Measurements from ENCODE around the gene CHN2.

CHN2 gene

DNA sequence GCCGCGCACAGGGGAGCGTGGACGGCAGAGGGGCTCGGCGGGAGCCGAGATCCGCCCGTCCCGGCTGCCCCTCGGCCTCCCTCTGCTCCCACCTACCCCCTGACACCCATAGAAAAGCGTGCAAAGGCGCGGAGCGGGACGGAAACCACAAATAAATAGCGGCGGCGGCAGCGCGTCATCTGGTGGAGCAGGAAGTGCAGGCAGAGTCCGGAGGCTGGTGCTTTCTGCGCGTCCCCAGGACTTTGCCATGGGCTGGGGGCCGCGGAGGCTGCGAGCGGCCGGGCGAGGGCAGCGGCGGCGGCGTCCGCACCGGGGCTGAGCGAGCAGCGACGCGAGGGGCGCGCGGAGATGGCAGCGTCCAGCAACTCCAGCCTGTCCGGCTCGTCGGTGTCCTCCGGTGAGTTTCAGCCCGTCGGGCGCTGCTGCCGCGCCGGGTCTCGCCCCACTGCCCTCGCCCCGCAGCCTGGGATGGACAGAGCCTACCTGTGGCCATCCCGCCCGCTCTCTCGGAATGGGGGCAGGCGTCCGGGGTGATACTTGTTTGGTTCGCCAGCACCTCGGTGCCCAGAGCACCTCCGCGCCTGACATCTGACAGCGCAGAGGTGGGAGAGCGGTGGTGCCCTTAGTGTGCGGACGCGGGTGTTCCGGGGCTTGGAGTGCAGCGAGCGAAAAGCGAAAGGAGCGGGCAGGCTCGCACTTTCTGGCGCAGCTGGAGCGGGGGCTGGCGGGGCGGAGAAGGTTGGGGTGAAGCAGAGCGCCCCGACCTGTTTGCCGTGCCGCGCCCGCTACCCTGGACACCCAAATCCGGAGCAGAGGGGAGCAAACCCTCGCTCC is at the start of gene CHN2:
CHN2 (plus strand) TSS at position 182 of the 834 bp plus-strand sequence.
- peak; percentile 57 for DNase-seq

DNA sequence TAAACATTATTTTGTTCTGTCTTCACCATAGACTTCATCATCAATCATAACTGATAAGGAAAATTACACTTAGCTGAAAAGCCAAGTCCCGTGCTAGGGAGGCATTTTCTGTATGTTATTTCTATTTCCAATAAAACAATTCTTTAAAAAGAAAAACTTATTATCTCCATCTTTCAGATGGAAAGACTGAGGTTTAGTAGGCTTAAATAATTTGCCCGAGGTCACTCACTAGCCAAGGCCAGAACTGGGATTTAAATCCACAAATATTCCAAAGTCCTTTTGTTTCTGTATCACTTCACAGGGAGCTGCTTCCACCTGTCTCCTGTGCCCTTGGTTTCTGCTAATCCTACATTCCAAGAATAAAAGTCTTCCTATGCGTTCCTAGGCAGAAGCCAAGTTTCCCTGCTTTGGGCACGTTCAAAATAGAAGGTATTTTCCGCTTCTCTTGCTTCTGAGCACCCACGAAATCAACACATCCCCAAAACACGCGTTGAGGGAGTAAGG is 49.0 kb upstream of the CHN2 start:
- no peak for DNase-seq

DNA sequence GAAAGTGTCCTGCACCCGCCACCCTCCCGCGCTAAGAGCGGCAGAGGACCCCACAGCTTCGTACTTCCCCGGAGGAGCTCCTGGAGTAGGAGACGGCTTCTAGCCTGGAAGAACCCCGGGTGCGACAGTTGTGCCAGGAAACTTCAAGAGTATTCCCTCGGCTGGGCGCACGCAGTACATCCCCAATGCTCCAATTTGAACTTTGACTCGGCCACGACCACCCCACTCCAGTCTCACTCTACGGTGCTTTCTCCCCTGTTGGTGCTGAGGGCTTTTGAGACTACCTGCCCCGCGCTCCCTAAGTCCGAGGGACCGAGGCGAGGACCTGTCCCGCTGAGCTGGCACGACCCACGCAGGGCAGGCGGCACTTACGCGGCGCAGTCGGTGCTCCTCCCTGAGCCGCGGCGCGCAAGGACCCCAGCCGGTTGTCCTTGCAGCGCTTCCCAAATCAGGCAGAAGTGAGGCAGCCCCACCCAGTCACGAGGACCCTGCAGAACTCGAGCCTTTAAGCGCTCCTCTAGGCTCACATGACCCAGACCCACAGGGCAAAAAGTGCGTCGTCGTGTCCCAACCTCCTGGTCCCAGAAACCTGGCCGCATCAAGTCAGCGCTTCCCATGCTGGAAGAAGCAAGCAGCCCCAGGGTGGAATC is 48.4 kb upstream of the CHN2 start, which contains the start of gene CPVL:
CPVL (minus strand) TSS at position 481 of the 650 bp plus-strand sequence. CDS start 25,476 bp downstream, outside the sequence.
- DNase-seq: peak; percentile 50

DNA sequence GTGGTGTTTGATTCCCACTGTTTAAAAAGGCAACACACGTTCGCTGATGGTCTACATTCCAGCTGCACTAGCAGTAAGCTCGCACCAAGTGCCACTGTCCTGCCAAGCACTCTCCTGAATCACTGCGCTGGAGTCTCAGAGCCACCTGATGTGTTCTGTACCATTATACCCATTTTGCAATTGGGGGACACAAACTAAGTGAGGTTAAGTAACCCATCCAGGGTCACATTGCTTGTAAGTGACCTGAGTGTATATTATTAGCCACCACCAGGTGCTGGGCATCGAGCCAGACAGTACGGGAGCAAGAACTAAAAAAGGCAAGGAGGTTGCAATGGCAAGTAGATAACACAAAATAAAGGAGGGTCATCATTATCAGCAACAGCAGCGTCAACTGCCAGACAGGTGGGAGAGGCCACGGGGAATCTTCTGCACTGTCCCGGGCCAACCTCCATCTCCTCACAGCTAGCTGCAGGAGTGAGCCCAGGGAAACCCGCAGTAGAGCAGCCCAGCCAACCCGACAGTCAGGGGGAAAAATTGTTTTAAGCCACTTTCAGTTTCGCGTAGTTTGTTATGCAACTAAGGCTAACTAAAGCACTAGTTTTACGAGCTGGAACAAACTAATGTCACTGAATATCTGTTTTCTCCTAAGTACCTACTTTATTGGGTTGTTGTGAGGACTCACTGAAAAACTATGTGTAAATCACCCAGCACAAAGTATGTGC is 47.5 kb upstream of the CHN2 start:
- no peak for DNase-seq

DNA sequence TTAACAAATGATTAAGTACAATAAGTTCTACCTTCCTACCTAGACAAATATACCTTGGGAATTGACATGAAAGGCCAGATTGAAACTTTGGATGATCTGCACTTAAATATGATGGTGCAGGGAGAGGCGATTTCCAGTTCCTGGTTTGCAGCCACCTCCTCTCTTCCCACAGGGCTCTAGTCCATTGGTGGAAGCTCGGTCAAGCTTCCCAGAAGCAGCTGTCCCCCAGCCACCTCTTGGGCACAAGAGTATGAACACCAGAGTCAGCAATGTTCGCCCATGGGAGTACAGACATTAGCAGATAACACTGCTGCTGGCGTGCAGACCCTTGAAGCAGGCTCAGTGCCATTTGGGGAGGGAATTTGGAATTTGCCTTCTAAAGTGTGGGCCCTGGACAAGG is 46.8 kb upstream of the CHN2 start:
- no peak for DNase-seq

DNA sequence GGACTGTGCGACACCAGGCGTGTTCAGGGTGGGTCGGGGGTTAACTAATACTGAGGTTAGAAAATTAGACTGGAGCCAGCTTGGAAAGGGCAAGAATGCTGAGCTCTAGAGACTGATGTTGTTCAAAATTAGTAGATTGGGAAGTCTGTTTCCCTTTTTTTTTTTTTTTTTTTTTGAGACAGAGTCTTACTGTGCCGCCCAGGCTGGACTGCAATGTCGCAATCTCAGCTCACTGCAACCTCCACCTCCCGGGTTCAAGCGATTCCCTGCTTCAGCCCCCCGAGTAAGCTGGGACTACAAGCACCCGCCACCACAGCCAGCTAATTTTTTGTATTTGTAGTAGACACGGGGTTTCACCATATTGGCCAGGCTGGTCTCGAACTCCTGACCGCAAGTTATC is 45.5 kb upstream of the CHN2 start:
- DNase-seq: no peak

DNA sequence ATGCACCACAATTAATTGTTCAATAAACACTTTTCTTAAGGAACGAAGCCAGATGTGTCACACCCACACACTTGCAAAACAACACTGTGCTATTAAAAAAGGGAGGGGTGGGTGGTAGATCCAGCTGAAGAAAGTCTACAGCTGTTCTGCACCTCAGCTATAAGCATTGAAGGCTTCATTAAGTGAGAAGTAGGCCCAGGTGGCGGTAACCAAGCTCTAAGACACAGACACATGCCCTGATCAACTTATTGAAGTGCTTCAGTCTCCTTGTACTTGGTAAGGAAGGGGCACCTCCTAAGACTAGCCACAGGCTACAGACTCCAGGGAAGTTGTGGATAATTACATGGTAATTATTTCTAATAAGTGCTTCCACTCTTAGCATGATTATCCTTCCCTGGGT is 43.7 kb upstream of the CHN2 start:
- no peak for DNase-seq

DNA sequence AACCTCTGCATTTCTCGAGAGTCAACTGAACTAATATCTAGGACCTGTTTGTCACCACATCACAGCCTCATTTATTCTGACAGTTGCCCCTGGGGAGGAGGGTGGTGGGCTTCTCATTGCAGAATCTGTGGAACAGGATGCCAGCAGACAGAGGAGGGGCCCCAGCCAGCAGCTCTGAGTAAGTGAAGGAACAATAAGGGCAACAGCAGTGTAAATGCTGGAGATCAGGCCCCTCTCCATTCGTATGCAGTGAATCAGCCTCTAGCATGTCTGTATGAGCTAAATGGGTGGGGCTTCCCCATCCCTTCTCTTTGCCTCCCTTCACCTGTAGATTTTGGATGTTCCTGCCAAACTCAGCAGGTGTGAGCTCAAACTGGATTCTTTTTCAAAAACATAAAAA is 40.5 kb upstream of the CHN2 start:
- no peak for DNase-seq

DNA sequence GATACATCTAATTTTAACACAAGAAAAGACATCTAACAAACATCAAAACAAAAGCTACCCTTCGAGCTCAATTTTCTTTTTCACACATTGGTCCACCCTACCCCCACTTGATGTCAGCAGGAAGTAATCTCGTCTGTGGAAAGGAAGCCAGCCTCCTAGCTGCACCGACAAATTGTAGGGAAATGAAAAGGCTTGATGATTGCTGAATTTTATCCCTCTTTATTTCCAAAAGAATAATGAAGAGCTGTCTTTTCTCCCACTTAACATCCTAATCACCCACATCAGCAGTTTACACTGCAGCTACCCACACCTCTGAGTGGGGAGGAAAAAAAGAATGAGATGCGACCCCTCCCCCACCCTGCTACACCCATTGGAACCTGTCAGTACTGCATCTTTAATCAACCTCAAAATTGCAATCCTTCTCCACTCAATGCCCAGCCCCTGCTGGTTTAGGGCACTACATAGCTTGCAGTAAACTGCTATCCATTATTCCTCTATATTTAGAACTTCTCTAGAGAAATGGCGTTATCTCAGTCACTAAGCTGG is 37.6 kb upstream of the CHN2 start:
- DNase-seq: no peak

DNA sequence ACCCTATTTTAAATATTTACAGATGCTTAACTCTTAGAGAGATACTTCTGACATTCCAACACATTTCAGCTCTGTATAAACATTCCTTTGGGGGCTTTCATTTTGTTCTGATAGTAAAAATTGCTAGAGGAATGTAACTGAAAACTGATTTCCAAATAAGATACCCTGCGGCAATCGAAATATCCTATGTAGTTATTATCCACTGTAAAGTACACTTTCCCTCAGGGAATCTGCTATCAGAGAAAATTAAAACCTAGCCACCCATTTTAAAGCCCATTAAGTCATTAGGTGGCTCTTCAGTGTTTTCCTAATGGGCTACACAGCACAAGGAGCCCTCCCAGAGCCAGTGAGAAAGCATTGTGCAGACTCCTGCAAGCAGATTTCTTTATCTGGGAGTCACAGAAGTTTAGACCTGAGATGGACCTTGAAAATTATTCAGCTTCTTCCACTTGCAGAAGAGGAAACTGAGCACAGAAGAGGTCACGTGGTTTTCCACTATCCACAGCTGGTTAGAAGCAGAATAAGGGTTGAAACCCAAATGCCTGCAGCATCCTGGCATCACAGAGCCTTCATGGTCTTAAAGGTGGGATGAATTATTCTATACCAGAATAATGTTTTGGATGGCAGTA is 35.7 kb upstream of the CHN2 start:
- DNase-seq: no peak

DNA sequence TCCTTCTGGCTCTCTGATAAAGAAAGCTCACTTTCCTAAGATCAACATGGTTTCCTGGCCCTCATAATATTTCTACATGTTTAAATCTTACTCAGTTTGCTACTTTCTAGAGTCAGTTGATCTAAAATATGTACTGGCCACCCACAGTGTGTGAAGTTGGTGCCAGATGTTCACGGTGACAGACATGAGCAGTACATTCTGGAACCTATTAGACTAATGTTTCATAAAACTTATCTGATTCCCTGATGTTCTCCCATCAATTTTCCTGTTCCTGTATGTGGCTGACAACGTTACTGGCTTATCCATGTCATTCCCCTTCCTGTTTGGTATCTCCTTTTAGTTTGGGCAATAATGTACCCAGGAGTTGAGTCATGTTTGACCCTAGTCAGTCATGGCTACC is 34.5 kb upstream of the CHN2 start:
- no peak for DNase-seq

DNA sequence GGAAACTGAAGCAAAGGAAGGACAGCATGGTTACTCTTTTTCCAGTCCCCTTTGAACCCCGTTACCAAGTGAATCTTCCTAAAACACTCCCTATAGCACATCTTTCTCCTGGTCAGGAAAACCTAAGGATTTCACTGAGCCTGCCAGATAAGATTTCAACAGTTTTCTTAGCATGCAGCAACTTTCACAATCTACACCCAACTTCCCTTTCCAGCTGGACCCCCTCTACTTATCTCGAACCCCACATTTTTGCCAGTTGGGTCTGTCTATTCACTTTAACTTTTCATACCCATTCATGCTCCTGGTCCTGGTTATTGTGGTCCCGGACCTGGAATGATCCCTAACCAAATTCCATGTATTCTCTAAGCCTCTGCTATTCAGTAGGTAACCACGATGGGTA is 33.3 kb upstream of the CHN2 start:
- DNase-seq: no peak

DNA sequence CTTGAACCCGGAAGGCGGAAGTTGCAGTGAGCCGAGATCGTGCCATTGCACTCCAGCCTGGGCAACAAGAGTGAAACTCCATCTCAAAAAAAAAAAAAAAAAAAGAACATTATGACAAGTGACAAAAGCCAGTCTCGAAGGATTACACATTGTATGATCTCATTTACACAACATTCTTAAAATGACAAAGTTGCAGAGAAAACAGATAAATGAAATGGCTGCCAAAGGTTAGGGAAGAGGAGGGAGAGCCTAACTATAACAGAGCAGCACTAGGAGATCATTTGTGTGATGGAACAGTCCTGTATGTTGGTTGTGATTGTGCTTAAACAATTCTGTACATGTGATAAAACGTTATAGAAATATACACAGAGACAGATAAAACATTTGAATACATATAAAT is 32.0 kb upstream of the CHN2 start:
- DNase-seq: no peak

DNA sequence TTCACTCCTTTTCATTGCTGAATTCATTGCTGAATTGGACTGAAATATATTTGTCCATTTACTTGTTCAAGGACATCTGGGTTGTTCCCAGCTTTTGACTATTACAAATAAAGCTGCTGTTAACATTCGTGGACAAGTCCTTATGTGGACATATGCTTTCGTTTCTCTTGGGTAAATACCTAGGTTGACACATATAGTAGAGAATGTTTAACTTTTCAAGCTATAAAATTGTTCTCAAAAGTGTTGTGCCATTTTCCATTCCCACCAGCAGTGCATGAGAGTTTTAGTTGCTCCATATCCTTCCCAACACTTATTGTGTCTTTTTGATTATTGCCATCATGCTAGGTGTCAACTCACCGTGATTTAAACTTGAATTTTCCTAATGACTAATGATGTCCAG is 30.7 kb upstream of the CHN2 start:
- DNase-seq: no peak

DNA sequence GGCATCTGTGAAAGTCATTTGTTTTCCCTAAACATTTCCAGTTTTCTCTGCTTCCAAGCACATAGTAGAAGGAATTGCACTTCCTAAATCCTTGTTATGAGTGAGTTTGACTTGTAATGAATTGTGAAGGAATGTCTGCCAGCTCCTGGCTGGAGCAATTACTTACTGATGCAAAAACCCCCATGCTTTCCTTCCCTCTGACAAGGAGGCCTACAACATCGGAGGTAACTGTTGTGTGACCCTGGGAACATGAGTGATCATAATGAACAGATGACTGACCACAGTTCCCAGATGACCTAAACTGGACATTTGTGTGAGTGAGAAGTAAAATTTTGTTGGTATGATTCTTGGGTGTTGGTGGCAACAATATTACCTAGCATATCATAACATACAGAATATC is 26.9 kb upstream of the CHN2 start:
- no peak for DNase-seq

DNA sequence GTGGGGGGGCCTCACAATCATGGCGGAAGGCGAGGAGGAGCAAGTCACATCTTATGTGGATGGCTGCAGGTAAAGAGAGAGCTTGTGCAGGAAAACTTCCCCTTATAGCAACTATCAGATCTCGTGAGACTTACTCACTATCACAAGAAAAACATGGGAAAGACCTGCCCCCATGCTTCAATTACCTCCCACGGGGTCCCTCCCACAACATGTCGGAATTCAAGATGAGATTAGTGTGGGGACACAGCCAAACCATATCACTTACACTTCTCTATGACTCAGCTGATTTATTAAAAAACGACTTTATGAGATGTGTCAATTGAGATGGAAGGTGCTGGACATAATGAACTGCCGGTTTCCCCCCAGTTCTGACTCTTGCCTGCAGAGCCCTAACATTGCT is 23.8 kb upstream of the CHN2 start:
- no peak for DNase-seq

DNA sequence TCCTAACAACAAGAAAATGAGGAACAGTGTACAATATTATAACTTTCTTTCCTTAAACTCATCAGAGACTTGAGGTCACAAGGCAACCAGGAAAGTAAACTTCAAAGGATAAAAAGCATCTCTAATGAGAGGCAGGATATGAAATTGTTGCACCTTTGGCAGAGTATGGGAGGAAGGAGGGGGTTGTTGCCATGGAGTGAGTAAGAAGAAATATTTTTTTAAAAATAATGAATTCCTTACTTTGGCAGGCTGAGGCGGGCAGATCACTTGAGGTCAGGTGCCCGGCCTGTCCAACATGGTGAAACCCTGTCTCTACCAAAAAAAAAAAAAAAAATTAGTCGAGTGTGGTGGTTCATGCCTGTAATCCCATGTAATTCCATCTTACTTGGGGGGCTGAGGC is 21.1 kb upstream of the CHN2 start:
- DNase-seq: no peak

DNA sequence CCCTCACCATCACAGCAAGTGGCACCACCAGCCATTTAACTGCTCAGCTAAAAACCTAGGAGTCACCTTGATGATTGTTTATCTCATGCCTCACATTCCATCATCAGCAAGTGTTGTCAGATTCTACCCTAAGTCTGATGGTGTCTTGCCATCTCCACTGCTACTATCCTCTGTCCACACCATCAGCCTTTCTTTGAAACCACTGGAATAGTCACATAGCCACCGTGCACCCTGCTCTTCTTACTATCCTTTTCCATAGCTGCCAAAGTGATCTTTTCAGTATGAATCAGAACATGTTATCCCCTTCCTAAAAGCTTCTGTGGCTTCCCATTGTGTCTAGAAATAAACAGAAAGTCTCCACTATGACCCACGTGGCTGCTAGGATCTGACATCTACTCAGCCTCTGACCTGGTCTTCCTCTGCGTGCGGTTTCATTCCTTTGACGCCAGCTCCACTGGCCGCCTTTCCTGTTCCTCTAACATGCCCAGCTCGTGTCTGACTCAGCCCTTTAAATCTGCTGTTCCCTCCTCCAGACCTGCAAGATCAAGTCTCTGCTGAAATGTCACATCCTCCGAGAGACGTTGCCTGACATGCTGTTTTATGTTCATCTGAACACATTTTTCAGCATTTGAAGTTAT is 16.5 kb upstream of the CHN2 start:
- peak; percentile 69 for DNase-seq

DNA sequence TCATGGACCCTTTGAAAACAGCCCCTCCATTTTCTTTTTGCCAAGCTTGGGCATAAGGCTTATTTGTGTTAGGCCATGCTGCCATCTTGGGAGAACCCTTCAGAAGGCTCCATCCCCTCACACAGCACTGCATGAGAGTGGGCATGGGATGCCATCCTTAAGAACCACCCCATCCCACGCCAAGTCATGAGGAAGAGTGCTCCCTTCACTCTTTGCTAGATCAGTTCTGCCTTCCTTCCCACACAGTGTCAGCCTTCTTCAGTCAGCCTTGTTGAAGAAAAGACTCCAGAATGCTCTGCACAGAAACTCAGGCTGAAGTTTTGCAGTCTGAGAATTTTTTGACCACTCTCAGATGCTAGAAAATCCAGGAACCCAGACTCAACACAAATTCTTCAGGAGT is 15.5 kb upstream of the CHN2 start:
- DNase-seq: no peak

DNA sequence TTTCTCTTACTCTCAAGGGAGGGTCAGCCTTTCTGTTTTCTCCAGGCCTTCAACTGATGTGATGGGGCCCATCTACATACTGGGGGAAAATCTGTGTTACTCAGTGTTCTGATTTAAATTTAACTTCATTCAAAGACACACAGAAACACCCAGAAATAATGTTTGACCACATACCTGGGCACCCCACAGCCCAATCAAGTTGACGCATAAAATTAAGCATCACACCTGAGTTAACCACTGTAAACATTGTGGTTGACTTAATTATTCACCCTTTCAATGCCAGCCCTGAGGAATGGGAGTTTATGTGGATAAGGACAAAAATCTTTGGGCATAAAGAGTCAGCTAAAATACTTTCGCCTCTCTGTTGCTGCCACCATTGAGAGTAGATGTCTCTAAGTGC is 10.0 kb upstream of the CHN2 start:
- no peak for DNase-seq

DNA sequence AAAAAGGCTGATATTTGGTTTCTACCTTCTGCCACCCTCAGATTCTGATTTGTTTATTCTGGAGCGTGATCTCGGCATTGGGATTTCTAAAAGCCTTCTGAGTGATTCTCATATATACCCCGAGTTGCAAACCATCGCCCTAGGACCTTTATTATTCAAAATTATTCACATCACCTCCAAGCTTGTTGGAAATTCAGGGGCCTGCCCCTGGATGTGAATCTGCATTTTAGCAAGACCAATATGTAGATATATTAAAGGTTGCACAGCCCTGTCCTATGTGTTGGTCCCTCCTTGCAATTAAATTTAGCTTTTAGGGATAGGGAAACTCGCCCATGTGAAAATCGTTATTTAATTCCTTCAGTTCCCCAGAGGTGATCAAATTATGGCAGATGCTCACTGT is 9.0 kb upstream of the CHN2 start:
- DNase-seq: no peak

DNA sequence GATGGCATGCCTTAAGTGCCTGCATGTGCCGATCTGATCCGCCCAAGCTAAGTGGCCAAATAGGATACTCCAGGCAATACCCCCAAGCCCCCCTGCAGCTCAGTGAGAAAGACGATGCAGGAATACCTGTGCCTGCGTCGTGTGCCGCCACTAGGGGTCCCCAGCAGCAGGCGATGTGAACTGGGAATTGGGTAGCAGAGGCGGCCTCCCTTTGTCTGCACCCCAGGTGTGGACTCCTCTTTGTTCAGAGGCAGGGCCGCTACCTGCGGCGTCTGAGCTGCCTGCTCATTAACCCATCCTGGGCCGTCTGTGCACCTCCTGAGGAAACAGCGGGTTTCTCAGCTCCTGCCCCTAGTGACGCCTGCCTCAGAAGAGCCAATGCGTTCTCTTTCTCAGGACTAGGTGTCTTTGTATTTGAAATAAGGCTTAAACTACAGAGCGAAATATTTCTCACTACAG is 4.8 kb upstream of the CHN2 start:
- peak; percentile 52 for DNase-seq
